HCT116 (cell line): ENCODE results near the gene PLEKHG3. TPM values are rescaled to one million over a fixed set of nuclear protein-coding genes. Genes with fewer than 3 reads are reported as not detected.

Source experiments
- ATAC-seq: fragments of 200-7000 bp; cut with Tn5 transposase; 2 replicates; pipeline ENCODE4 v1.9.1; 2020; ENCODE audit warnings: mild to moderate bottlenecking, moderate library complexity
- BruUV-seq: library from RNA; stranded (reverse); fragments of 400-500 nt; replicated peaks from 2 replicates; lab custom pipeline; 2021; lab: Mats Ljungman, UMichigan
- CTCF ChIA-PET: fragments of 300-600 bp; sonication (Branson Sonifier 250); formaldehyde crosslinking; loops from one replicate; lab custom pipeline; 2021; ENCODE audit warnings: antibody characterized with exemption; lab: Charles Lee
- POLR2A ChIA-PET: fragments of 300-600, 350-600 bp; sonication (Branson Sonifier 250); formaldehyde crosslinking; loops from one replicate; lab custom pipeline; 2021; ENCODE audit warnings: antibody characterized with exemption; lab: Charles Lee
- RAD21 ChIA-PET, 2 experiments: fragments of 300-600 bp; sonication (Branson Sonifier 250); formaldehyde crosslinking; loops; one replicate each; lab custom pipeline; 2023; ENCODE audit warnings: low total read pairs in 2 of 2; ENCODE audit not compliant: uncharacterized antibody in 2 of 2, unreplicated experiment in 2 of 2, low non-redundant PET in 1 of 2; lab: Charles Lee
- DNase-seq: peaks from one replicate; pipeline ENCODE4 v3.0.0-alpha.2; 2010; ENCODE audit warnings: low read depth, low spot score
- H2AFZ ChIP-seq: fragments of 200-600 bp; shearing (Covaris generic), sonication (generic); 2 replicates; pipeline ENCODE4 v1.6.1; 2017; ENCODE audit warnings: low read depth, mixed run types, mixed read lengths, antibody characterized with exemption, low read length; ENCODE audit not compliant: poor library complexity, severe bottlenecking
- H3K27ac ChIP-seq: 2 replicates; pipeline ENCODE4 v1.5.1; 2012; ENCODE audit warnings: low read depth, low read length
- H3K27me3 ChIP-seq: fragments of 200-600 bp; sonication (generic); 2 replicates; pipeline ENCODE4 v1.6.1; 2016; ENCODE audit warnings: mixed run types, low read length, mixed read lengths; ENCODE audit not compliant: insufficient read depth
- H3K36me3 ChIP-seq, 2 experiments: fragments of 200-500 bp in 1 of 2; fragments of 200-600 bp in 1 of 2; sonication (Bioruptor generic) in 1 of 2; sonication (generic) in 1 of 2; 2 replicates each; pipeline versions ENCODE4 v1.5.1 to v1.6.1; 2014 to 2016; ENCODE audit warnings: low read length in 2 of 2, inconsistent platforms in 1 of 2, mixed read lengths in 1 of 2, mixed run types in 1 of 2; ENCODE audit not compliant: insufficient read depth in 2 of 2, control insufficient read depth in 1 of 2
- H3K4me1 ChIP-seq, 2 experiments: fragments of 200-600 bp in 1 of 2; sonication (generic) in 1 of 2; 2 replicates each; pipeline versions ENCODE4 v1.5.1 to v1.6.1; 2012 to 2017; ENCODE audit warnings: low read length in 2 of 2, inconsistent platforms in 1 of 2, mild to moderate bottlenecking in 1 of 2, mixed read lengths in 1 of 2, mixed run types in 1 of 2, moderate library complexity in 1 of 2; ENCODE audit not compliant: insufficient read depth in 2 of 2, control insufficient read depth in 1 of 2
- H3K4me2 ChIP-seq: fragments of 200-600 bp; sonication (generic); 2 replicates; pipeline ENCODE4 v1.6.1; 2017; ENCODE audit warnings: mixed run types, low read length, mixed read lengths
- H3K4me3 ChIP-seq, 2 experiments: fragments of 200-600 bp in 1 of 2; sonication (generic) in 1 of 2; replicated peaks in 1 of 2; 2 replicates each; pipeline ENCODE4 v1.5.1; 2011 to 2016; ENCODE audit warnings: low read length in 2 of 2, control low read depth in 1 of 2, low read depth in 1 of 2, mild to moderate bottlenecking in 1 of 2, mixed read lengths in 1 of 2, mixed run types in 1 of 2
- H3K79me2 ChIP-seq: fragments of 200-600 bp; sonication (generic); 2 replicates; pipeline ENCODE4 v1.6.1; 2017; ENCODE audit warnings: mild to moderate bottlenecking, mixed run types, low read length, moderate library complexity, mixed read lengths; ENCODE audit not compliant: insufficient read depth
- H3K9ac ChIP-seq: fragments of 200-600 bp; sonication (generic); 2 replicates; pipeline ENCODE4 v1.6.1; 2016; ENCODE audit warnings: low read length, mixed read lengths
- H3K9me2 ChIP-seq: fragments of 200-600 bp; sonication (generic), shearing (Covaris generic); 2 replicates; pipeline ENCODE4 v1.6.1; 2017; ENCODE audit warnings: mixed run types, mild to moderate bottlenecking, moderate library complexity; ENCODE audit not compliant: insufficient read depth
- H3K9me3 ChIP-seq, 2 experiments: fragments of 200-500 bp in 1 of 2; fragments of 200-600 bp in 1 of 2; sonication (Bioruptor generic) in 1 of 2; sonication (generic) in 1 of 2; 2 replicates each; pipeline ENCODE4 v1.6.1; 2014 to 2017; ENCODE audit warnings: low read length in 2 of 2, mixed read lengths in 2 of 2, inconsistent platforms in 1 of 2, low read depth in 1 of 2, mild to moderate bottlenecking in 1 of 2, mixed run types in 1 of 2, moderate library complexity in 1 of 2; ENCODE audit not compliant: control insufficient read depth in 1 of 2, insufficient read depth in 1 of 2
- H4K20me1 ChIP-seq: fragments of 200-600 bp; sonication (generic), shearing (Covaris generic); 2 replicates; pipeline ENCODE4 v1.6.1; 2017; ENCODE audit warnings: mixed run types, mild to moderate bottlenecking, moderate library complexity; ENCODE audit not compliant: insufficient read depth
- ATF3 ChIP-seq: IDR thresholded peaks from 2 replicates; pipeline ENCODE4 v1.6.1; 2012
- CTCF ChIP-seq, 3 experiments: fragments of 200-600 bp in 1 of 3; sonication (generic) in 1 of 3; IDR thresholded peaks in 2 of 3; conservative IDR thresholded peaks in 1 of 3; 2 replicates each; pipeline ENCODE4 v1.5.1; 2012 to 2017; ENCODE audit warnings: low read depth in 2 of 3, low read length in 2 of 3, antibody characterized with exemption in 1 of 3, borderline replicate concordance in 1 of 3, control low read depth in 1 of 3, mild to moderate bottlenecking in 1 of 3, mixed read lengths in 1 of 3, mixed run types in 1 of 3, moderate library complexity in 1 of 3; ENCODE audit not compliant: insufficient read depth in 1 of 3
- MAX ChIP-seq: IDR thresholded peaks from 2 replicates; pipeline ENCODE4 v1.6.1; 2012
- POLR2A ChIP-seq: IDR thresholded peaks from 2 replicates; pipeline ENCODE4 v1.7.0; 2011; ENCODE audit warnings: borderline replicate concordance; ENCODE audit not compliant: insufficient read depth, insufficient read length; ENCODE audit errors: extremely low read depth
- POLR2AphosphoS5 ChIP-seq: IDR thresholded peaks from 2 replicates; pipeline ENCODE4 v1.6.1; 2011; ENCODE audit warnings: mild to moderate bottlenecking, low read depth, low read length, moderate library complexity
- RAD21 ChIP-seq: IDR thresholded peaks from 2 replicates; pipeline ENCODE4 v1.6.1; 2012; ENCODE audit warnings: low read depth, mild to moderate bottlenecking
- REST ChIP-seq: IDR thresholded peaks from 2 replicates; pipeline ENCODE4 v1.6.1; 2012; ENCODE audit warnings: low read depth
- SP1 ChIP-seq: IDR thresholded peaks from 2 replicates; pipeline ENCODE4 v1.6.1; 2012; ENCODE audit warnings: low read depth
- TCF7L2 ChIP-seq: IDR thresholded peaks from 2 replicates; pipeline ENCODE4 v1.7.0; 2011; ENCODE audit warnings: borderline replicate concordance, inconsistent platforms; ENCODE audit not compliant: insufficient read depth, insufficient read length; ENCODE audit errors: extremely low read depth
- intact Hi-C: fragments of 100-400 bp; cut with micrococcal nuclease; formaldehyde crosslinking; loops from 2 replicates; pipeline ENCODE4 v1.10.0; 2022
- total RNA-seq: library from RNA; stranded (reverse); gene quantifications from one replicate; pipeline ENCODE4 v1.2.1, GENCODE V29; 2021; ENCODE audit not compliant: unreplicated experiment

The PLEKHG3 gene
- total RNA-seq, 1 experiment from 2014 or later, result 55.6 TPM

- Histone ChIP-seq H3K27me3 (no peaks in the 10 kb centered on the region), H3K4me2 (no peak overlapping the region), H3K9me3 (no peaks in the 10 kb centered on the region), H4K20me1 (peaks cover 4% of the 10 kb centered on the region; the same call in 1 of the 2 replicates), H3K9ac (no peak overlapping the region), H3K4me3 (no peak overlapping the region), H2AFZ (no peak overlapping the region), H3K27ac (no peak overlapping the region), H3K79me2 (peaks cover 30% of the 10 kb centered on the region), H3K9me2 (no peaks in the 10 kb centered on the region), H3K4me1 (peaks cover 14 to 15% of the 10 kb centered on the region in 2 experiments), H3K36me3 (peaks cover 31 to 32% of the 10 kb centered on the region in 2 experiments; a peak in 3 of 4 replicates)
- BruUV-seq, result no TSS peak
- TF ChIP-seq MAX, result no peak
- no peak for TF ChIP-seq POLR2A
- no peak for TF ChIP-seq CTCF (IDR thresholded peaks at IDR 0.05 in 2 of 3, conservative IDR thresholded peaks at IDR 0.05 in 1 of 3; ENCODE audit: borderline replicate concordance in 1 of 3, insufficient read depth in 1 of 3, low read depth in 2 of 3, low read length in 2 of 3)
- no peak for TF ChIP-seq RAD21
- TF ChIP-seq REST, result no peak
- TF ChIP-seq ATF3, result no peak
- no peak for TF ChIP-seq POLR2AphosphoS5
- TF ChIP-seq TCF7L2, result no peak
- no peak for TF ChIP-seq SP1
- DNase-seq, result no peak
- ChIA-PET POLR2A (no interaction called here), CTCF (no interaction called here), RAD21 (no interaction called here)
- no peak for ATAC-seq
- intact Hi-C loops, result no loop called here
These were observed 26.5 kb downstream of the PLEKHG3 start for GRCh38 chr14:64730681-64731080.
